NK-92 treated with Interleukin-12 subunit alpha and Interleukin-12 subunit beta, amount 100 ng/mL, for 24 hours (cell line): ENCODE results near the gene ASB1.

Experiments
- DNase-seq: peaks from one replicate; lab custom pipeline; 2025; lab: John Stamatoyannopoulos, UW

The ASB1 gene

DNA sequence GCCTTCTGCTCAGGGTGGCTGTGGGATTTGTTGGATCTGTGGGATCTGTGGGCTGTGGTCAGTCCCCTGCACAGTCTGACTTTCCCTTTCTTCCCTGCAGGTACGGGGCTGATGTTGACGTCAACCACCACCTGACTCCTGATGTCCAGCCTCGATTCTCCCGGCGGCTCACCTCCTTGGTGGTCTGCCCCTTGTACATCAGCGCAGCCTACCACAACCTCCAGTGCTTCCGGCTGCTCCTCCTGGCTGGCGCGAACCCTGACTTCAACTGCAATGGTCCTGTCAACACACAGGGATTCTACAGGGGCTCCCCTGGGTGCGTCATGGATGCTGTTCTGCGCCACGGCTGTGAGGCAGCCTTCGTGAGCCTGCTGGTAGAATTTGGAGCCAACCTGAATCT lies 17.5 kb downstream of the ASB1 start:
- no peak for DNase-seq

DNA sequence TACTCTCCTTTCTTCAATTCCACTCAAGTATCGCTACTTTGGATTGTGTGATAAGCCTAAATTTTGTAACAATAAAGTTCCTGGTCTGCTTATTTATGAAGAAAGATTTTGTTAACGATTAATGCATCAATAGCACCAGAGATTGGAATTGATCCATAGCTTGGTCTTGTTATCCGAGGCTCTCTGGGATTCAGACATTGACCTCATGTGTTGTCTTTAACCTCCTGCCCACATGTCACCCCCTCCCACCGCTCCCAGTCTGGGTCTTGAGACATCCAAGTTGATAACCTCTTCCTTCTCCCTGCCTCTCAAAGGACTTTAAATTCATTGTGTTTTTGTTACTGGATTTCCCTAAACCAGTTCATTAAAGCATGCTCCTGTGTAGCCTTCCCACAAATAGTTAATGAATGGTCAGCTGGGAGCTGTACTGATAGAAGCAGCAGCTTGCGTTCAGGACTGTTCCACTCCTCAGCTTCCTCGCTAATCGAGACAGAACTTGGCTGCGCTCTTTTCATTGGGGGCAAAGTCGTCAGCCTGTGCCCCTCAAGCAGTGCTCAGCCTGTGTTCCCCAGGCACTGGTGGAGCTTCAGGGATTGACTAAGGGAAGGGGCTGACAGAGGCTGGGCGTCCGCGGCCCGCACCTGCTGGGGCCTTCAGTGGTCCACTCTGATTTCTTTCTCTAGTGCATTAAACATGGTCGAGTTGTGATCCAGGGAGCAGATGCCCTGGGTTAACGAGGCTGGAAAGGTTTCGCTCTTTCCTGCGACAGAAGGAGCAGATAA lies 18.9 kb downstream of the ASB1 start:
- no peak for DNase-seq

DNA sequence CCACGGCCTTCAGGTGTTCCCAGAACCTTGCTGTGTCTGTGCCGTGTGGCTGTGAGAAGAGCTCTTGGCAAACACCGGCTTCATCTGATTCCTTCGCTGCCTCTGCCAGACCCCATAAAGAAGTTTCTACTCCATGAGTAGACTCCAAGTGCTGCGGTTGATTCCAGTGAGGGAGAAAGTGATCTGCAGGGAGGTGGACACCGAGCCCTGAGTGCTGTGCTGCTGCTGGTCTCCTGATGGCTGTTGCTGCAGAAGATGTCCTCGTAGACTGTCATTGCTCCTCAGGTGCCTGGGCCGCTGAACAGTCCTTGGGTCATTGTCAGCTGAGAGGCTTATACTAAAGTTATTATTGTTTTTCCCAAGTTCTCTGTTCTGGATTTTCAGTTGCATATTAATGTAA lies 19.6 kb downstream of the ASB1 start:
- DNase-seq: no peak

DNA sequence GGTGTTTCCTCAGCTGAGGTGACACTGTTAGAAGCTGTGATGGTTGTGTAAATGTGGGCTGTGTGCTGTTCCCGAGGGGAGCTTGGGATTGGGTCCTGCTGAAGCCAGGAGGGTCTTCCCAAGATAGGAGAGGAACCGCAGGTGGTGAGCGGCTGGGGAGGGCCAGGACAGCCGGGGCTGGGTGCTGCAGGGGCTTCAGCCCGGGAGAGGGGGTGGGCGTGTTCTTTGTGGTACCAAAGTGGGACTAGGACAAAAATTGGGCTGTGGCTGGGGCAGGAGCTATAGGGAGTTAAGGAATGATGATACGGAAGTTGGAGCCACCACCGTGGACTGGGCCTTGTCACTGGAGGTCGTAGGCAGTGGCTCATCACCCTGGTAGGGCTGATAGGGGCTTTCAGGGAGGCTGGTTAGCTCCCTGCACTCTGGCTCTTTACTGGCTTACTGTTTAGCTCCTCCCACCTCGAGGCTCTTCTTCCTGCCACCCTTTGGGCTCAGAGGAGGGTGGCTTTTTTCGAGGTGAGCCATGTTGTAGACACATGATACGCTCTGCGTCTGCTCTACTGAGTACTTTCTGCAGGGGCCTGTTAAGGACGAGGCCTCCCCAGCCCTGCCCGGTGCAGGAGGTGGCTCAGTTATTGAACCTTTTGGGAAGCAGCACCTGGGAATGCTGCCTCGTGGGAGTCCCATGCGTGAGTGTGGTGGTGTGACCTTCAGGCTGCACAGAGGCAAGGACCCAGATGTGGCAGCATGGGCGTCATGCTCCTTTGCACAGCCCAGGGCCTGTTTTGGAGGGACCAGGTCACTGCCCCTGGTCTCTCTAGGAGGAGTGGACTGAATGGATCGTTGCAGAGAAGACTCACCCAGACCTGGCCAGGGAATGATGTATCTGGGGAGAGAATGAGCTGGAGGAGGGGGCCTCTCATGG lies 21.6 kb downstream of the ASB1 start:
- no peak for DNase-seq

DNA sequence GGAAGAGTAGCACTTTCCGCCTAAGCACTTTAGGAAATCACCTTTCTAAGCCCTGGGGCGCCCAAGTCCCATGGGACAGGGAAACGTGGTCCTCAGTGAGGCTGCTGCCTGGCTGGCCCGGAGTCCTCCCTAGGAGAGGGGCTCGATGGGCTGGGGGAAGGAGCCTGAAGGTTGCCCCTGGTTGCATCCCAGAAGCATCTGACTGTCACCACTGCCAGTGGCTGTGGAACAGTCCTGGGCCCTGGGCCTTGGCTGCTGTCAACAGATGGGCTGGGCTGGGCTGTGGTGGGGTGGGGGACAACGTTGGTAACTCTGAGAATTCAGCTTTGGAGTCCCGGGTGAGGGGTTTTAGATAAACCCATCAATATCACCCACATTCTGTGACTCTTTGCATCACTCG lies 22.5 kb downstream of the ASB1 start:
- no peak for DNase-seq

DNA sequence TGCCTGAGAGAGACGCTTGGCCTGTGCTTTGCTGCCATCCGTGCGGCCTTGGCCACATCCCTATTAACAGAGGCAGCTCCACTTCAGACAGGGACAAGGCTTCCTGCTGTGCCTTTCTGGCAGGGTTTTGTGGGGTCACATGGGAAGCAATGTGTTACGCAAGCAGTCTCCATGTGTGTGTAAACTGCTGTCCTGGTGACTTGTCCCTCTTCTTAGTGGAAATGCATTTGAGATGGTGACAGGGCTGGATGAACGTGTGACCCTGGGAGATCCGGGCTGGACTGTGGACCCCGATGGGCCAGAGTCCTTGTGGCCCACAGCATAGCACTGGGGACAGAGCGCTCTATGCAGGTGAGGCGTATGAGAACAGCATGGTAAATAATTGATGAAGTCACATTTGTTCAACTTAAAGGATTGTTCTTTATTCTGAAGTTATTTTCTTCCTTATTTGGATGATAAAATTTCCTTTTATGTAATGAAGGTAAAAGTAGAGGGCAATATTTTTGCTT lies 23.2 kb downstream of the ASB1 start:
- DNase-seq: no peak

DNA sequence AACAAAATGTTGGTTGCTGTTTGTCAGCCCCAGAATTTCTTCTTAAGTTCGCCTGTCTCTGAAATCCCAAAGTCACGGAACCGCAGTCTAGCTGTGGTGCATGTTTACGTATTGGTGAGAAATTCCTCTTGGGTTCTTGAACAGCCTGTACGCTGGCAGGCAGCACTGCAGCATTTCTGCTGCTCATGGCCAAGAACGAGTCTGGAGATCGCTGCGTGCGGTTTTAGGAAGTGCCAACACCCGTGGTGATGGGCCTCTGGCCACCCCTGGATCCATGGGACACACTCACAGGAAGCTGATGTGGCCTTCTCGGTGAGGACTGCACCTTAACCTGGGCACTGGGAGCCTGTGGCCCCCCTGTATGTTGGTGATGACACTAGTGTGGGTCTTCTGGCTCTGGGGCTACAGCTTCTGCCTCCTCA lies 23.7 kb downstream of the ASB1 start:
- no peak for DNase-seq

DNA sequence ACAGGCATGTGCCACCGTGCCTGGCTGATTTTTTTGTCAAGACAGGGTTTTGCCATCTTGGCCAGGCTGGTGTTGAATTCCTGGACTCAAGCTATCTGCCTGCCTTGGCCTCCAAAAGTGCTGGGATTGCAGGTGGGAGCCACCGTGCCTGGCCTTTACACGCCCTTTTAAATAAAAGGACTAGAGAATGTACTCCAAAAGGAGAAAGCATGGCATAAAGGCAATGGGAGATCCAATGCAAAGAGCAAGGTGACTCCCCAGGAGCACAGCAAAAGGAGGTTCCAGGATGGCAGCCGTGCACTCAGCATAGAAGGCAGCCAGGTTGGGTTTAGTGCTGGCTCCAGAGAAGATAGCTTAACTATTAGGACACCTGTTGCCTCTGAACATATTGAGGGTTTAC lies 27.1 kb downstream of the ASB1 start:
- no peak for DNase-seq

DNA sequence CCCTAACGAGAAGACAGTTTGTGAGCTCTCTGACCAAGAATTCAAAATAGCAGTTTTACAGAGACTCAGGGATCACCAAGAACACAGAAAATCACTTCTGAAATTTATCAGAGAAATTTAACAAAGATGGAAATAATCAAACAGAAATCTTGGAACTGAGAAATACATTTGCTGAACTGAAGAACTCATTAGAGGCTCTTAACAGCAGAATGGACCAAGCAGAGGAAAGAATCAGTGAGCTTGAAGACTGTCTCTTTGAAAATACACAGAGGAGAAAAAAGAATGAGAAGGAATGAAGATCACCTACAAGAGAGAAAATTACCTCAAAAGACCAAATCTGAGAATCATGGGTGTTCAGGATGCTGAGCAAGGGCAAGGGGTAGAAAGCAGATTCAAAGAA lies 29.7 kb downstream of the ASB1 start:
- DNase-seq: no peak

DNA sequence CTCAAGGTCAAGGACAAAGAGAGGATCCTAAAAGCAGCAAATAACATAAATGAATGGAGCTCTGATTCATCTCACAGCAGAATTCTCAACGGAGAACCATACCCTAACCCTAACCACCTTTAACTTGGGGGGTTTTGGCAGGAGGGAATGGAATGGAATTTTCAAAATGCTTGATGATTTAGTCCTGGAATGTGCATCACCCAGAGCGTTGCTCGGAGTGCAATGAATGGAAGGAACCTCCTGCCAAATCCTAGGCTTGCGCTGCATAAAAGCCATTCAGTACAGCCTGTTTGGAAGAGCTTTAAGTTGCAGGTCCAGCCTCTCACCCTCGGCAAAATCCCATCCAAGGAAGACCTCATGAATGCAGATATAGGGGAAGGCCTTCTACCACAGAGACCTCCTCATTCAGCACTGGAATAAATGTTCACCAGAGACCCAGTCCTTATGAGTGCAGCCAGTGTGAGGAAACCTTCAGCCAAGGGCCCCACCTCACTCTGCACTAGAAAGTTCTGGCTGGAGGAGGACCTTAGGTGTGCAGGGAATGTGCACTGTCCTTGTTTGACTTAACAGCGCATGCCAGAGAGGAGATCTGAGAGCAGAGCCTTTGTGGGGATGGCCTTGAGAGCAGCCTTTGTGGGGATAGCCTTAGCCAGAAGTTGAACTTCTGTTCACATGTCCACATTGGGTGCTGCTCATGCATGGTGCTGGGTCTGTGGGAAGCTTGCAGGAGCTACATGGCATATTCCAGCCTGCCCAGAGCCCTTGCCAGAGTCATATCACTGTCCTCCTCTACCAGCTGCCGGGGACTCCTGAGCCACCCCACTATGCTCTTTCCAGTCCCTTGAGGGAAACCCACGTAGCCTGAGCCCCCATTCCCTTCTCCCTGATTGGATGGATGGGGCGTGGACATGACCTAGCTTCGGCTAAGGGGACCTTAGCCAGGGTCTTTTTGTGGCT lies 30.5 kb downstream of the ASB1 start:
- DNase-seq: no peak

DNA sequence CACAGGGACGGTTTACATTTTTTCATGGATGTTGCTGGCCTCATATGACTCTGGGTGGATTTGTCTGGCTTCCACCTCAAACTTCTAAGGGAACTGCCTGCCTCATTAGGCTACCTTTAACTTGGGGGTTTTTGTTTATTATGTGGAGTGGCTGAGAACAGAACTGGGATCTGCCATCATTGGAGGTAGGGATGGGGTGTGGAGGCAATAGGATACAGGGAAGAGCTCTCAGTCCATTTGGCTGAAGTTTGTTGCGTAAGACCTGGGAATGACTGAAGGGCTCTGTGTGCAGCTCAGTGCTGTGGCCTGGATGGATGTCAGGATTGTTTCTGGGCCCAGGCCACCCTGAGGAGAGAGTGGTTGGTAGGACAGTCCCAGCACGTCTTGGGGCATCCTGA lies 31.2 kb downstream of the ASB1 start:
- no peak for DNase-seq

DNA sequence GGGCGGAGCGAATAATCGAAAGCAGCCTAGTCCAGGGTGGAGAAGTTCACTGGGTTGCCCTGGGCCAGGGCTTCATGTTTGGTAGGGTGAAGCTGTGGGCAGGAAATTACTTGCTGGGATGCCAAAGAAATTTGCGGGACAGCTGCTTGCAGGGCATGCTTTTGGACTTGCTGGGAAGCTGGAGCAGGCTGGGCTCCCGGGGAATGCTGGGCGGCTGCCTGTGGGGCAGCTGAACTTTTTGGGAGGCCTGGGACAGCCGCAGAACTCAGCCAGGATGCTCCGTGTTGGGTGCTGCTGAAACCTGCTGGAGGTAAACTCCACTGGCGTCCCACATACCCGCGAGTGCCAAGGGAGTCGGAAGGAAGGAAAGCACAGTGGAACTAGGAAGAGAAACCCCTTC lies 31.9 kb downstream of the ASB1 start:
- DNase-seq: no peak

DNA sequence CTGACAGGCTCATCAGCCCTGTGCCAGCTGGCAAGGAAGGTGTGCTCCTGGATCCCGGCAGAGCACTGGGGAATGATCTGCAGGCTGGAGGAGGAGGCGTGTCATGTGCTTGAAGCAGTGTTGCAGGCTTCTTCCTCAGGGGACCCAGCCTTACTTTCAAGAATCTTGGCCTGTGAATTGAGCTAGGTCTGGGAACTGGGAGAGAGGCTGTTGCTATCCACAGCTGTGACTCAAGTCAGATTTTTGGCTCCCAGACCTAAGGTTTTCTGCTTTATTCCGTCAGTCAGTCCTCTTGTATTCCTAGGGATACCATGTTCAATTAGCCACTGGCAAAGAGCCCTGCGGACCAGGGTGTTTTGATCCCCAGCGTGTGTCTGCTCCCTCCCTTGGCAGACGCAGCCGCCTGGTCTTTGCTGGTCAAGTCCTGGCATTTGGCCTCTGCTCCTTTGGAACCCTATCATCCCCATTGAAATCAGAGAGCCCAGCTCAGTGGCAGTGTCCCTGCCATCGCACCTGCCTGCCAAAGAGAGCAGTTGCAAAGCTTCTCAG lies 32.4 kb downstream of the ASB1 start:
- DNase-seq: no peak

DNA sequence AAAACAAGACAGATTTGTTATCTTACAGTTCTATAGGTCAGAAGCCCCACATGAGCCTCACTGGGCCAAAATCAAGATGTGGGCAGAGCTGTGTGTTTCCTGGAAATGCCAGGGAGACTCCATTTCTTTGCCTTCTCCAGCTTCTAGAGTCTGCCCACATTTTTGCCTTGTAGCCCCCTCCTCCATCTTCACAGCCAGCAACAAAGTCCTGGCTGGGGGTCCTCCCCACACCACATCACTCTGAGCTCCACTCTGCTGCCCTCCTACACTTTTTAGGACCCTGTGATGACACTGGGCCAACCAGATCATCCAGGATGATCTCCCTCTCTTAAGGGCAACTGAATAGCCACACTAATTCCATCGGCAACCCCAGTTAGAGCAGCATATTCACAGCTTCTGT lies 34.3 kb downstream of the ASB1 start:
- DNase-seq: no peak

DNA sequence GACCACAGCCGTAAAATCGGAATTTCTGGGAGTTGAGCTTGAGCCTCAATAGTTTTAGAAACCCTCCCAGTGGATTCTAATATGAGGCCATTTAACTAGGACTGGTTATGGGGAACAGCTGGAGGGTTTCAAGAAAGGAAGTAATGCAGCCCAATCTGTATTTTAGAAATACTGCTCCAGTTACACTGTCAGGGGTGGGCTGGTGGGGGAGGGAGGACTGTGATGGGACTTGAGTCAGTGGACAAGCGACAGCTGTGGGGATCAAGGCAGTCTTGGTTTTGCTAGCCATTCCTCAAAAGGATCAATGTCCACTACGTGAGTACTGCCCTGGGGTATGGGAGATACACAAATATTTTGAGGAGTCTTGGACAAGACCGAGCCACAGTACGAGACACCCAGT lies 34.8 kb downstream of the ASB1 start:
- no peak for DNase-seq

DNA sequence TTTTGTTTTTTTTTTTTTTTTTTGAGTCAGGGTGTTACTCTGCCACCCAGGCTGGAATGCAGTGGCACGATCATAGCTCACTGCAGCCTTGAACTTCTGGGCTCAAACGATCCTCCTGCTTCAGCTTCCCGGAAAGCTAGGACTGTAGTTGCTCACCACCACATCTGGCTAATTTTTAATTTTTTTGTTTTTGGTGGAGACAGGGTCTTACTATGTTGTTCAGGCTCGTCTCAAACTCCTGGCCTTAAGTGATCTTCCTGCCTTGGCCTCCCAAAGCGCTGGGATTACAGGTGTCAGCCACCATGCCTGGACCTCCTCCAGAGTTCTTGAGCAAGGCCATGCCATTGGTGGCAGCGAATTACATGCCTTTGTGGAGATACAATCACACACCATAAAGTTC lies 35.2 kb downstream of the ASB1 start:
- DNase-seq: no peak

DNA sequence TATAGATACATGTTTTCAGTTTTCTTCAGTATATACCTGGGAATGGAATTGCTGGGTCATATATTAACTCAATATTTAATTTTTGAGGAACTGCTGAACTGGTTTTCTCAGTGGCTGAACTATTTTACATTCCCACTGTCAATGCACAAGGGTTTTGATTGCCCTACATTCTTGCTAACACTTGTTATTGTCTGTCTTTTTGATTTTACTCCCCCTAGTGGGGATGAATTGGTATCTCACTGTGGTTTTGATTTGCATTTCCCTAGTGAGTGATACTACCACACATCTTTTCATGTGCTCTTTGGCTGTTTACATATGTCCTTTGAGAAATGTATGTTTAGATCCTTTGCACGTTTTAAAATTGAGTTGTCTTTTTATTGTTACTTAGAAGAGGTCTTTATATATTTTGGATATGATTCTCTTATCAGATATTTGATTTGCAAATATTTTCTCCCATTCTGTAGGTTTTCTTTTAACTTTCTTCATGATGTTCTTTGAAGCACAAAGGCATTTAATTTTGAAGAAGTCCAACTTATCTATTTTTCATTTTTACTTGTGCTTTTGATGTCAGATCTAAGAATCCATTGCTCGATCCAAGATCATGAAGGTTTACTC lies 36.2 kb downstream of the ASB1 start:
- DNase-seq: no peak

DNA sequence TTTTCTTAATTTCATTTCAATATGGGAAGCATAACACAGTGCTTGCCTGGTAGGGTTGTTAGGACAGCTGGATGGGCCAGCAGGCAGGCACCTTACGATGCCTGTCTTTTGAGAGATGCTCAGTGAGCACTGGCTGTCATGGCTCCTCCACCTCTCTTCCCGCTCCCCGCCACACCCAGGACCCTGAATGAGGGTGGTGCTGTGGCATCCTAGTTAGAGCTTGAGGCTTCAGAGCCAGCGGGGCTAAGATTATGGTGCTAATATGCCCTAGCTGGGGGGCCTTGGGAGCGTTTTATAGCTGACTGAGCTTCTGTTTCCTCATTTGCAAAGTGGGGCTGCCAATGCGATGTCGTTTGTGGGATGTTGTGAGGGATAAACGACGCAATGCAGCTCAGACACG lies 37.7 kb downstream of the ASB1 start:
- no peak for DNase-seq

DNA sequence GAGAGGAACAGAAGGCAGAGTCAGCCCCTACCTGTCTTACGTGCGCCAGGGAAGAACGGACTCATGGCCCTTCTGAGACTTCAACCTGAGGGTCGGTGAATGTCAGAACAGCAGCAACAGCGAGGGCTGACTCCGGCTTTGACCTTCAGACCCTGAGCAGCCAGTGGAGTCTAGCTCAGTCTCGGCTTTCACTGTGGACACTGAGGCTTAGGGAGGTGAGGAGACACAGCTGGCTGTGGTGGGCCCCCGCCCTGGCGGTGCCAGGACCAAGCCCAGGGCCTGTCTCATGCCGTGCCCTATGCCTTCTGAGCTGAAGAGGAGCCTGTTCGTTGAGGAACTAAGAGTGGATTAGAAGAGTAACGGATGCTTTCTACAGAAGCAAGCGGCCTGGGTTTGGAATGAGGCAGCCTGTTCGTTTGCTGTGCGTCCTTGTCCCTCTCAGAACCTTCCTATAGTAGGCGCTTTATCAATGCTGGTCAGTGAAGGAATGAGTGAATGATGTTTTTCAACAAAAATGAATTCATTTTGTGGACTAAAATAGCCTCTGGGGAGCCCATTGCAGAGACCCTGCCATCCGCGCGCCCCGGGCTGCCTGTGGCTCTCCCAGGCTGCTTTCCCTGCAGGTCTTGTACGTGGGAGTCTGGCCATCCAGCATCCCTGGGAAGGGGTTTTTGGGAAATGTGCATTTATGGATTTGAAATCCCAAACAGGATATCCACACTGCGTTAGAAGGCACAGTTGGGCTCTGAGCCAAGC lies 38.9 kb downstream of the ASB1 start:
- DNase-seq: no peak

DNA sequence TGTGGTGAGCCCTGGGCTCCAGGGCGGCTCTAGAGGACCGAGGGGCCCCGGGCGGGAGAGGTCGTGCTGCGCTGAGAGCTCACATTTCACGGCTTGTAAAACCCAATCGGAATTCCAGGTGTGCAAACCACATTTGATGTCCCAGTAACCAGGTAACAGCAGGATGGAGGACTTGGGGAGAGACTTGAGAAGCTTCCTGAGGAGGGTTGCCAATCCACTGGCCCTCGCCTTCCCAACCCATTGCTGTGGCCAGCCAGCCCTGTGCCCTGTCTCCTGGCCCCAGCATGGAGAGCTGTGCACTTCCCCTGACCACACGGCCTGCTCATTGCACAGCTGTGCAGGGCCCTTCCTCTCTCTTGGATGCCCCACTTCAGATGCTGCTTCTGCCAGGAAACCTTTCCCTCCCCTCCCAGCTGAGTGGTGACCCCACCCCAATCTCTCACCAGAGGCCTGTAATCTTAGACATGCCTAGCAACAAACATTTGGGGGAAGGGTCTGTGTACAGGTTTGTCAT lies 39.6 kb downstream of the ASB1 start:
- DNase-seq: no peak
